Stomach (tissue), 9 donors: ENCODE measurements around the gene DTD2. TPM values are rescaled to one million over a fixed set of nuclear protein-coding genes. Genes with fewer than 3 reads are reported as not detected.

ENCODE experiments used
- DNase-seq, 2 donors: peaks; one replicate each; pipeline versions ENCODE4 v3.0.0 to v3.0.0-alpha.2; 2013 to 2019
- H3K27ac ChIP-seq, 5 donors: fragments of 200-600 bp in 4 of 5; sonication (generic) in 4 of 5; one replicate each; pipeline ENCODE4 v1.5.1; 2013 to 2019; ENCODE audit warnings: mild to moderate bottlenecking in 1 of 5, moderate library complexity in 1 of 5
- H3K27me3 ChIP-seq, 3 donors: fragments of 200-600 bp; sonication (generic); one replicate each; pipeline ENCODE4 v1.5.1; 2017 to 2019; ENCODE audit warnings: mixed run types in 1 of 3
- H3K36me3 ChIP-seq, 4 donors: fragments of 200-600 bp; sonication (generic); 1 replicate in 3 of 4; 2 replicates in 1 of 4; pipeline ENCODE4 v1.5.1; 2016 to 2019
- H3K4me1 ChIP-seq, 4 donors: fragments of 200-600 bp; sonication (generic); one replicate each; pipeline ENCODE4 v1.5.1; 2016 to 2019
- H3K4me3 ChIP-seq, 4 donors: fragments of 200-600 bp; sonication (generic) in 3 of 4; one replicate each; pipeline ENCODE4 v1.5.1; 2016 to 2019; ENCODE audit warnings: mild to moderate bottlenecking in 1 of 4
- H3K9me3 ChIP-seq, 4 donors: fragments of 200-600 bp; sonication (generic); one replicate each; pipeline ENCODE4 v1.5.1; 2016 to 2019
- EP300 ChIP-seq: sonication (generic); formaldehyde crosslinking; IDR thresholded peaks from one replicate; pipeline ENCODE4 v1.6.1; 2017; ENCODE audit warnings: antibody characterized with exemption
- POLR2A ChIP-seq, 4 donors: fragments of 450-650 bp; IDR thresholded peaks; one replicate each; pipeline ENCODE4 v1.6.1; 2016; ENCODE audit warnings: antibody characterized with exemption in 4 of 4, control low read depth in 2 of 4, mild to moderate bottlenecking in 1 of 4, moderate library complexity in 1 of 4
- POLR2AphosphoS5 ChIP-seq, 3 donors: sonication (generic); formaldehyde crosslinking; IDR thresholded peaks; one replicate each; pipeline ENCODE4 v1.6.1; 2016; ENCODE audit warnings: antibody characterized with exemption in 3 of 3
- WGBS, 5 donors: extraction: QIAGEN DNeasy Blood & Tissue Kit in 3 of 5; methylation state at CpG; one replicate each; pipeline versions ENCODE4 v1.1.5 to v1.1.7; 2013 to 2018; 5-methylcytosine and 5-hydroxymethylcytosine counted together
- intact Hi-C: fragments of 100-400 bp; cut with DNase I; formaldehyde crosslinking; loops from one replicate; pipeline ENCODE4 v1.15.1; 2023; ENCODE audit warnings: low total_unique reads
- polyA plus RNA-seq, 3 donors: library from polyadenylated mRNA; stranded (reverse); fragments of 200-250 nt; gene quantifications; one replicate each; pipeline ENCODE4 v1.2.3, GENCODE V29; 2013
- total RNA-seq, 5 donors: library from RNA; depleted of rRNA; stranded (reverse); fragments of >200 nt; gene quantifications; one replicate each; pipeline versions ENCODE4 v1.1.0 to v1.2.3, GENCODE V29; 2014 to 2016
- TF ChIP-seq, protein P1 (sequence below), 7 experiments: fragments of 450-650 bp in 4 of 7; fragments of 200-600 bp in 3 of 7; sonication (generic) in 3 of 7; IDR thresholded peaks; one replicate each; pipeline ENCODE4 v1.5.1; 2016 to 2019; ENCODE audit warnings: antibody characterized with exemption in 7 of 7, control low read depth in 2 of 7, mild to moderate bottlenecking in 1 of 7
- donor health status: healthy with polysubstance abuse.
- donor health status: Bipolar disorder and iron deficiency.
- donor health status: healthy.

DTD2 gene
- total and polyA plus RNA-seq, 8 donors = 2.9 to 32.1 (median 11.6) TPM

DNA sequence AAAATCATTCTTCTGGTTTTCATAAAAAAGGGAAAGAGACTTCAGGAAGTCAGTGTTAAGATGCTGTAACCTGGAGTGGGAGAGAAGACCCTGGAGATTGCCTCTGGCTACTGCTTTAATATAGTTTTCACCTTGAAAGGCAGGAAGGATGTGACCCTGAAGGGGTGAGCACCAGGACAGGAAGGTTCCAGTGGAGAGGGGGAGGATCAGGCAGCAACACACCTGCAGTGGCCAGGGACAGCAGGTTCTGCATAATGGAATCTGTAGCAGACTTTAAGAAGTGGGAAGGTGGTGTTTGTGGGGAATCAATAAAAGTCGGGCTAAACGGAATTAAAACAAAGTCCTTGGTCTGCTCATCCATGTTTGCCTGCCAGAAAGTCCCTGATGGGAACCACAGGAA, 30.6 kb downstream of the DTD2 start:
- Histone ChIP-seq H3K4me3 (no peak overlapping the region), H3K36me3 (no peaks in the 10 kb centered on the region), H3K4me1 (no peaks in the 10 kb centered on the region), H3K27me3 (no peaks in the 10 kb centered on the region), H3K9me3 (no peaks in the 10 kb centered on the region), H3K27ac (no peak overlapping the region)
- TF ChIP-seq POLR2AphosphoS5 (IDR thresholded peaks at IDR 0.05) (no peak), POLR2A (IDR thresholded peaks at IDR 0.05) (no peak), EP300 (no peak)
- TF ChIP-seq, protein P1, sequence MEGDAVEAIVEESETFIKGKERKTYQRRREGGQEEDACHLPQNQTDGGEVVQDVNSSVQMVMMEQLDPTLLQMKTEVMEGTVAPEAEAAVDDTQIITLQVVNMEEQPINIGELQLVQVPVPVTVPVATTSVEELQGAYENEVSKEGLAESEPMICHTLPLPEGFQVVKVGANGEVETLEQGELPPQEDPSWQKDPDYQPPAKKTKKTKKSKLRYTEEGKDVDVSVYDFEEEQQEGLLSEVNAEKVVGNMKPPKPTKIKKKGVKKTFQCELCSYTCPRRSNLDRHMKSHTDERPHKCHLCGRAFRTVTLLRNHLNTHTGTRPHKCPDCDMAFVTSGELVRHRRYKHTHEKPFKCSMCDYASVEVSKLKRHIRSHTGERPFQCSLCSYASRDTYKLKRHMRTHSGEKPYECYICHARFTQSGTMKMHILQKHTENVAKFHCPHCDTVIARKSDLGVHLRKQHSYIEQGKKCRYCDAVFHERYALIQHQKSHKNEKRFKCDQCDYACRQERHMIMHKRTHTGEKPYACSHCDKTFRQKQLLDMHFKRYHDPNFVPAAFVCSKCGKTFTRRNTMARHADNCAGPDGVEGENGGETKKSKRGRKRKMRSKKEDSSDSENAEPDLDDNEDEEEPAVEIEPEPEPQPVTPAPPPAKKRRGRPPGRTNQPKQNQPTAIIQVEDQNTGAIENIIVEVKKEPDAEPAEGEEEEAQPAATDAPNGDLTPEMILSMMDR (IDR thresholded peaks at IDR 0.05) = no peak
- WGBS, 5 donors = 66 to 80% (median 78%) methylated on average over 2 of the region's 2 CpGs
- intact Hi-C loops = no loop called here
- DNase-seq = no peak

DNA sequence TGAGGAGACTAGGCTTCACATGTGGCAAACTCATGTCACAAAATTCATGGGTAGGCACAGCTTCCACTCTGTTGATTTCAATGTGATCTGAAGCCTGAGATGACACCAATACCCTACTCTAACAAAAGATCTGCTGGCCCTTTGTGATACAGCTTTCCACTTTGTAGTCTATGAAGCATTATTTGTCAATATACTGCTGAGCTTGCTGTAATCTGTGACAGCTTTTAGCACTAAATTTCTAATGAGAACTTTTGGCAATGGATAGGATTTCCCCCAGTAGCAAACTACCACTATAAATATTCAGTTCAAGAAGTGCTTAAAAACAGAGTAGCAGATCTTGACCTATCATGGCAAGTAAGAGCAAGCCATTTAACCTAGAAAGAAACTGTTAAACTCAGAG, 31.4 kb downstream of the DTD2 start:
- Histone ChIP-seq H3K4me1 (peaks cover 1 to 5% (median 3%) of the 10 kb centered on the region in 4 donors), H3K36me3 (no peaks in the 10 kb centered on the region), H3K4me3 (no peak overlapping the region), H3K9me3 (no peaks in the 10 kb centered on the region), H3K27ac (no peak overlapping the region), H3K27me3 (no peaks in the 10 kb centered on the region)
- intact Hi-C loops = no loop called here
- TF ChIP-seq EP300 (no peak), POLR2AphosphoS5 (IDR thresholded peaks at IDR 0.05) (no peak), POLR2A (IDR thresholded peaks at IDR 0.05) (no peak)
- TF ChIP-seq, protein P1 (IDR thresholded peaks at IDR 0.05) = no peak
- no peak for DNase-seq

DNA sequence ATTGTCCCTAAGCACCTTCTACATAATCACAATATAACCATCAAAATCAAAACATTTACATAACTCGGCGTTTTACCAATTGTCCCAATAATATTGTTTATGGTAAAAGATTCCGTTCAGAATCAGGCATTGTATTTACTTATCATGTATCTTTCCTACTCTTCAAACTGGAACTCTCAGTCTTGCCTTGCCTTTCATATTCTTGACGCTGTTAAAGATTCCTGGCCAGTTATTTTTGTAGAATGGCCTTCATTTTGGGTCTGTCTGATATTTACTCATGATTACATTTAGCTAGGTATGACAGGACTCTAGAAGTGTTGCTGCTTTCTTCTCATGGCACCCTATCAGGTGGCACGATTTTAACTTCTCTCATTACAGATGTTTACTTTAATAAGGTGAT, 36.1 kb downstream of the DTD2 start:
- intact Hi-C loops = no loop called here
- H3K36me3 ChIP-seq = no peaks in the 10 kb centered on the region
- H3K9me3 ChIP-seq = no peaks in the 10 kb centered on the region
- TF ChIP-seq POLR2AphosphoS5 (IDR thresholded peaks at IDR 0.05) (no peak), EP300 (no peak), POLR2A (IDR thresholded peaks at IDR 0.05) (no peak)
- TF ChIP-seq, protein P1 (IDR thresholded peaks at IDR 0.05) = no peak
- WGBS, 5 donors = 75 to 88% (median 79%) methylated on average over 5 of the region's 5 CpGs
- peak overlapping the region in 4 of 5 donors; percentile 84 to 95 (median 91) for H3K27ac ChIP-seq
- no peak for DNase-seq
- peaks cover 10 to 36% (median 23%) of the 10 kb centered on the region in 4 donors for H3K4me1 ChIP-seq
- peak overlapping the region; percentile 79 to 98 (median 96) for H3K4me3 ChIP-seq
- no peaks in the 10 kb centered on the region for H3K27me3 ChIP-seq

DNA sequence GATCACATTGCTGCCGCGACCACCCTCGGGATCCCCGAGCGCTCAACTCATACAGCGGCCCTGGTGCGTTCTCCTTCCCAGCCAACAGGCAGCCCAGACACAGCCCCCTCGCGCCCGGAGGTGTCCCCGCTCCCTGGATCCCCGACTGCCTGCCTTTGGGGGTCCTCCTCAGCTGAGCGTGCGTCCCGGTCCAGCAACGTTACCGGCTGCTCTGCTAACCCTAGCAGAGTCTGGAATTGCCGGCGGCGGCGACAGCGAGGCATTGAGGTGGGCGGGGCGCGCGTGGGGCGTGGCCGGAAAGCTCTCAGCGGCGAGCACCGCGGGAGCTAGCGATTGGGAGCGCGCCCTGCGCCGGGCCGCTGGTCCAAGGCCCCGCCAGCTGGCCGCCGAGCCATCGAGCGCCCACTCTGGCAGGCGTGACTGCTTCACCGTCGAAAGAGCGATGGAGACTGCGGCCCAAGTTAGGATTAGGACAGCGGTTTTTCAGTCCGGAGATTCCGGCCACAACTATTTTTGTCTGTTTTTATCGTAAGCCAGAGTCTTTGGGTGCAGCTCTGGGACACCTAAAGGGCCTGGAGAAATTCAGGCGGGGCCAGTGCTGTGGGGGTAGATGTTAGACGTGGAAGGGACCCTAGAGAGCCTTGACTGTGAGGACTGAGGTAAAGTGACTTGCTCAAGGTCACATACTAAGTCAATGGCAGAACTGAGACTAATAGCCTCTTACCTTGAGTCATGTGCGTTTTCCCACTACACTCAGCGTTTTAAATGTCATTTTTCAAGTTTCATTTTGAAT, 36.8 kb downstream of the DTD2 start, which contains the start of gene HEATR5A:
Gene HEATR5A, minus strand, starts transcription at position 232 of the 793 bp plus-strand sequence. CDS start 17,575 bp downstream, outside the sequence.
- Histone ChIP-seq H3K36me3 (no peaks in the 10 kb centered on the region), H3K4me3 (peak within 1 kb of the TSS; percentile 79 to 98 (median 96)), H3K27me3 (no peaks in the 10 kb centered on the region), H3K9me3 (no peaks in the 10 kb centered on the region), H3K4me1 (peaks cover 10 to 36% (median 24%) of the 10 kb centered on the region in 4 donors), H3K27ac (peak within 1 kb of the TSS; percentile 84 to 97 (median 91))
- 1 to 4% (median 2%) methylated on average over 20 to 56 of the region's 56 CpGs for WGBS, 5 donors
- intact Hi-C loops = no loop called here
- DNase-seq = peak; percentile 96 to 99
- TF ChIP-seq EP300 (no peak), POLR2A (IDR thresholded peaks at IDR 0.05) (peak in 2 of 4 donors; percentile 82 to 94), POLR2AphosphoS5 (IDR thresholded peaks at IDR 0.05) (peak; percentile 99 to 100 (median 99))
- TF ChIP-seq, protein P1 (IDR thresholded peaks at IDR 0.05) = peak in 2 of 7 experiments; percentile 13 to 14
